DND-41 (cell line): Measurements from ENCODE around the gene INPP5F.

Source experiments
- CTCF ChIP-seq: IDR thresholded peaks from 2 replicates; pipeline ENCODE4 v1.5.1; 2012; ENCODE audit warnings: borderline replicate concordance, low read length, moderate library complexity, mild to moderate bottlenecking; ENCODE audit not compliant: poor library complexity, severe bottlenecking; ENCODE audit errors: extremely low read depth
- EZH2 ChIP-seq: IDR thresholded peaks from 3 replicates; pipeline ENCODE4 v1.6.1; 2012; ENCODE audit warnings: borderline replicate concordance, low read depth, mild to moderate bottlenecking, moderate library complexity, low read length, inconsistent platforms; ENCODE audit not compliant: severe bottlenecking

- TF ChIP-seq EZH2 = no peak
- TF ChIP-seq CTCF = no peak
Measured at GRCh38 chr10:119689016-119689580, 36.8 kb upstream of the INPP5F start.
